Activated T-cell treated with anti-CD3 and anti-CD28 coated beads, Interleukin-2, amount 50 U/mL, for 4 hours (primary cell): Measurements from ENCODE around the gene MAGOH. TPM values are rescaled to one million over a fixed set of nuclear protein-coding genes. Genes with fewer than 3 reads are reported as not detected.
"Not testable (repeated sequence)": the region's sequence is repeated elsewhere in the genome, so short reads cannot be mapped to it uniquely, and the experiment has no call there.

ENCODE experiments used
- ATAC-seq, 2 donors: fragments of 200-7000 bp; cut with Tn5 transposase; one replicate each; pipeline ENCODE4 v1.10.0; 2021
- DNase-seq: peaks from one replicate; pipeline ENCODE4 v3.0.0-alpha.2; 2020
- H3K27me3 Mint-ChIP-seq: one replicate; pipeline ENCODE4 v1.8.0; 2021; ENCODE audit warnings: low read depth, mixed read lengths
- H3K36me3 Mint-ChIP-seq: one replicate; pipeline ENCODE4 v1.8.0; 2022; ENCODE audit warnings: mixed read lengths; ENCODE audit not compliant: insufficient read depth
- H3K4me1 Mint-ChIP-seq: one replicate; pipeline ENCODE4 v1.8.0; 2021; ENCODE audit warnings: low read depth, mixed read lengths
- H3K4me3 Mint-ChIP-seq: one replicate; pipeline ENCODE4 v1.8.0; 2021; ENCODE audit warnings: mild to moderate bottlenecking, moderate library complexity, mixed read lengths
- H3K9me3 Mint-ChIP-seq: one replicate; pipeline ENCODE4 v1.8.0; 2021; ENCODE audit warnings: mixed read lengths
- total RNA-seq, 3 donors: library from RNA; stranded (reverse); gene quantifications; one replicate each; pipeline ENCODE4 v1.2.1, GENCODE V29; 2021

MAGOH gene
- total RNA-seq: 100 to 1,000 TPM; 147 to 157 (median 157) TPM

DNA sequence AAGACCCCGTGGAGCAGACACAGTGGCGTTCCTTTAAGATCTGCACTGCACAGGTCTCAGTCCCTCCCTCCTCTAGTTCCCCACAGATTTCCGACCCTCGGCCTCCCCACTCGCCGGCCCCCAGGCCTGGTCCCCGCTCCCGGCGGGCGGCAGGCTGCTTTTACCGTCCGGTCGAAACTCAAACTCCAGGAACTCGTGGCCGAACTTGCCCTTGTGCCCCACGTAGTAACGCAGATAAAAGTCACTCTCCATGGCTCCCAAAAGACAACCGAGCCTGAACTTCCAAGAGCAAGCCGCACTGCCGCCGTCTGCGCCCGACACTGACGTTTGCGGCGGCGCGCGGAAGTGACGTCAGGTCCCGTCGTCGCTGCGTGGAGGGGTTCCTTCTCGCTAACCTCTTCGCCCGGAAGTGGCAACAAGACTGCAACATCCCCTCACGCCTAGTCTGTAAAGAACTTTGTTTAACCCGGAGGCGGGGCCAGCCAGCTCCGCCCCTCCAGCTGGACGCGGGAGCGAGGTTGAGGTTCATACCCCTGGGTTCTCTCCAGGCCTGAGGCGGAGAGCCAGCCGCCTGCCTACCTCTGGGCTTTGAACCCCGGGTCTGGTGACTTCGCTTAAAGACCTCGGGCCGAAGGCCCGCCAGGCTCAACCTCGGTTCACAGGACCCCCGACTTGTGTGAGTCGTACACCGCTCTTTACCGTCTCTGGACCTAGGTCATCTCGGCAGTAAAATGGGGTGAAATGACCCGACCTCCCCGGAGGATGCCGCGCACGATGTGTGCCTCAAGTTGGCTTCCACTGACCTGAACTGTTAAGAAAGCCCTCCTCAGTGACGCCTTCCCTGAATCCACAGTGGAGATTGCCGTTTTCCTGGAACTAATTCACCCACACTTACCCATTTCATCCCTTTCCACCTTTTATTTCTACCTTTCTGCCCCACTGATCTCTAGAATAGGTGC lies at the start of gene MAGOH:
TSS of gene MAGOH (minus strand) at position 322 of the 959 bp plus-strand sequence. CDS start at position 252, 70 bp downstream.
- DNase-seq: peak; percentile 94
- Mint-ChIP-seq H3K27me3 (no peaks in the 10 kb centered on the region), H3K4me3 (peak within 1 kb of the TSS; percentile 98), H3K4me1 (peaks cover 30% of the 10 kb centered on the region), H3K9me3 (no peaks in the 10 kb centered on the region), H3K36me3 (peaks cover 27% of the 10 kb centered on the region)
- ATAC-seq: peak; percentile 98

DNA sequence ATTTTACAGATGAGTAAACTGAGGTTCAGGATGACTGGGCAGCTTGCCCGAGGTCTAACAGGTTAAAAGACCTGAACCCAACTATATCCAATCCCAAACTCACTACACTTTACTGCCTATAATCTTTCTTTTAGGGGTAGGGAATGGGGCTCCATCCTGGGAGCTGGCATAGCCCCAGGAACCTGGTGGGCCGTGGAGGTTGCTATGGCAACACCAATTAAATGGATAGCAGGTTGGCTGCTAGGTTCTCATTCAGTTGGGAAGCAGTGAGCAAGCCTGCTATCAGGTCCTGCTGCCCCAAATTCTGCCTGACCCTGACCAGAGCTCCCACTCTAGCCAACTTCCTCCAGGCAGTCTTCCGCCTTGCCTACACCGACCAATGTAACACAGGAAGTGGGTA lies 48.6 kb upstream of the MAGOH start:
- DNase-seq (no peak), ATAC-seq (no peak)
- no peaks in the 10 kb centered on the region for H3K27me3 Mint-ChIP-seq
- peaks cover 7% of the 10 kb centered on the region for H3K36me3 Mint-ChIP-seq
- H3K4me3 Mint-ChIP-seq: no peak overlapping the region
- H3K9me3 Mint-ChIP-seq: no peaks in the 10 kb centered on the region
- no peaks in the 10 kb centered on the region for H3K4me1 Mint-ChIP-seq

DNA sequence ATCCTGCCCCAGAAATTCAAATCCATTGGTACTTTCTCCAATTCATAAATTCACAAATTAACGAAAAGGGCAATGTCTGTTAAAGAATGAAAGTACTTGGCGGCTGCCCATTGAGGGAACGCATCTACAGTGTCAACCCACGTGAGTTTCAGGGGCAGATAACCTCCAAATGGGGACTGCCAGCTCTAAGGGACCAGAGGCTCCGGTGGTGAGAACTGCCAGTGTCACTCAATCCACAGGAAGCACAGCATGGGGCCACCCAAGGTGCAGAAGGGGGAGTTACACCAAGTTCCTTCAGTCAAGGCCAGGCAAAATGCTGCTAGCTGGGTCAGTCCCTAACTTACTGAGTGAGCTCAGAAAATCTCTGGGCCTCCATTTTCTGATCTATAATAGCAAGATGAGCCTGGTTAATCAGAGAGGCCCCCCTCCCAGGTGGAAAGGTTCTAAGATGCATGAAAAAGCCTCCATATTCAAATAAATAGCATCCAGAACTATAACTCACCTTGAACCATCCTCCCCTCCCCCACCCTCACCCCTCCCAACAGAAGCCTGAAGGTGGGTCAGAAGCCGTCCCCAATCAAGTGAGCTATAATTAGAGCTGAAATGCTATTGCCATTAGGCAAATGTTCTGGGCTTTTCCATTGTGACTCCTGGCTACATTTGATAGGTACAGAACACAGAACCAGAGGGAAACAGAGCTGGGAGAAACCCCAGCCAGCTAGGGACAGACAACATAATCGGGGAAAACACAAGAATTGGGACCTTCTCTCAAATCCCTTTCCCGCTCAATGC lies 47.8 kb upstream of the MAGOH start:
- Mint-ChIP-seq H3K4me3 (no peak overlapping the region), H3K36me3 (peaks cover 7% of the 10 kb centered on the region), H3K9me3 (no peaks in the 10 kb centered on the region), H3K27me3 (no peaks in the 10 kb centered on the region), H3K4me1 (no peaks in the 10 kb centered on the region)
- DNase-seq (no peak), ATAC-seq (no peak)

DNA sequence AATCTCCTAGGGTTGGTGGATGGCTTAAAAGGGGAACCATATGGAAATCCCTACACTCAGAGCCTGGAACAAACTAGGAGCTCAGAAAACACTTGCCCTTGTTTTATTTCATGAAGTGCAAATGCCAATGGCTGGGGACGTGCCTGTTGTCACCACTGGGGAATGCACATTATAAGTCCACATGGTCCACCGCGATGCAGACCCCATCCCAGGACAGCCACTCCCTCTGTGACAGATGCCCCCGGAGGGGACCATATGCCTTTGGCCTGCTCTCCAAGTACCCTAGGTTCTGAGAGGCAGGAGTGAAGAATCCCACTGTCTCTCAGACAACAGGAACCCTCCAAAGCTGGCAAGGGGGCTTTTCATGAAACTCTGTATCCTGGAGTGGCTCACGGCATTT lies 47.2 kb upstream of the MAGOH start:
- Mint-ChIP-seq H3K9me3 (no peaks in the 10 kb centered on the region), H3K36me3 (peaks cover 7% of the 10 kb centered on the region), H3K27me3 (no peaks in the 10 kb centered on the region), H3K4me1 (no peaks in the 10 kb centered on the region), H3K4me3 (no peak overlapping the region)
- ATAC-seq: no peak
- no peak for DNase-seq

DNA sequence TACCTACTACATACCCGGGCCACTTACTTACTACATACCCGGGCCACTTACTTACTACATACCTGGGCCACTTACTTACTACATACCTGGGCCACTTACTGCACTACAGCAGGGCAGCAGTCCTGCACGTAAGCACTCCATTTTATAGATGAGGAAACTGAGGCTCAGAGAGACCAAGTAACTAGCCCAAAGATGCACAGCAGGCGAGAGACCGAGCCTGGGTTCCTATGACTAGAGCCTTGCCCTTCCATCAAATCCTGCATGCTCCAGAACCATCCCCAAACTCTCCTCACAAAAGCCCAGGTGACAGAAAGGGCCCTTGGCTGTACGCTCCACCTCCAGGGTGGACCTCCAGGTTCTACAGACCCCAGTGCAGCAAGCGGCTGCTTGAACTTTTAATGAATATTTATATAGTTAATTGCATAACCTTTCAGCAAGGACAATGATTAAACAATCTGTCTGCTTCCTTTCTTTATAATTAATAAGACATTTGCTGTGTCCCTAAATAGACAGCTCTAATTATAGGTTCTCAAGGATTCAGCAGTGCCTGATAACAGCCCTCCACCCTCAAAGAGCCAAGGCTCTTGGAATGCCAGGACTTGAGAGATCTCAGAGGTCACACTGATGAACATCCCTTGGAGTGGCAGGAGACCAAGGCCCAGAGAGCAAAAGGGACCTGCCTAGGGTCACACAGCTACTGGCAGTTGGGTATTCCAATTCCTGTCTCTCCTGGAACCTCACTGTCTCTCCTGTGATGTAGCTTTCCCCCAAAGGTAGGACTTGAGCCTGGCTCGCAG lies 46.1 kb upstream of the MAGOH start:
- Mint-ChIP-seq H3K27me3 (no peaks in the 10 kb centered on the region), H3K9me3 (no peaks in the 10 kb centered on the region), H3K4me3 (no peak overlapping the region), H3K4me1 (no peaks in the 10 kb centered on the region), H3K36me3 (peaks cover 5% of the 10 kb centered on the region)
- no peak for DNase-seq
- ATAC-seq: no peak

DNA sequence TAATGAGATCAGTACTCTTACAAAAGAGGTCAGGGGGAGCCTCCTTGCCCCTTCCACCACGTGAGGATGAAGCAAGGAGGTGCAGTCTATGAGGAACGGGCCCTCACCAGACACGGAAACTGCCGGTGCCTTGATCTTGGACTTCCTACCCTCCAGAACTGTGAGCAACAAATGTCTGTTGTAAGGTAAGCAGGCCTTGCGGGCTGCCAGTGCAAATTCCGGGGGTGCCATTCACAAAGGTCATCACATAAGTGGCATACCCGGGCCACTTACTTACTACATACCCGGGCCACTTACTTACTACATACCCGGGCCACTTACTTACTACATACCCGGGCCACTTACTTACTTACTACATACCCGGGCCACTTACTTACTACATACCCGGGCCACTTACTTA lies 44.8 kb upstream of the MAGOH start:
- not testable (repeated sequence) for H3K4me3 Mint-ChIP-seq, H3K27me3 Mint-ChIP-seq, ATAC-seq, DNase-seq, H3K4me1 Mint-ChIP-seq, H3K36me3 Mint-ChIP-seq, H3K9me3 Mint-ChIP-seq

DNA sequence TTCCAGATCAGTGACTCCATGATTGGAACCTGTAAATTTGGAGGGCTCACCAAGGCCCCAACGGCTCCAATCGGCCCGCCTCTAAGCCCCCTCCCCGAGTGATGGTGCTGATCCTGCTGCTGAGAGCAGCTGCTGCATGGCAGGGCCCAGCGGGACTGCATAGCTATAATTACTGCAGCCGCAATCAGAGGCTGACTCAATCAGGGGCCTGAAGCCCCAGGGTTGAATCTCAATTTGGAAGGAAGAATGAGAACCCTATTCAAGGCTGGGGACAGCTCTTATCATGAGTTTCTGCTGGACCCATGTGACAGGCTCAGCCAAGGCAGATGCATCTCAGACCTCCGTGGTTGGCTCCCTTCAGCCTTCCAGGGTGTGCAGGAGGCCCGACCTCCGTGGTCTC lies 42.8 kb upstream of the MAGOH start:
- Mint-ChIP-seq H3K27me3 (no peaks in the 10 kb centered on the region), H3K9me3 (no peaks in the 10 kb centered on the region), H3K4me1 (no peaks in the 10 kb centered on the region)

DNA sequence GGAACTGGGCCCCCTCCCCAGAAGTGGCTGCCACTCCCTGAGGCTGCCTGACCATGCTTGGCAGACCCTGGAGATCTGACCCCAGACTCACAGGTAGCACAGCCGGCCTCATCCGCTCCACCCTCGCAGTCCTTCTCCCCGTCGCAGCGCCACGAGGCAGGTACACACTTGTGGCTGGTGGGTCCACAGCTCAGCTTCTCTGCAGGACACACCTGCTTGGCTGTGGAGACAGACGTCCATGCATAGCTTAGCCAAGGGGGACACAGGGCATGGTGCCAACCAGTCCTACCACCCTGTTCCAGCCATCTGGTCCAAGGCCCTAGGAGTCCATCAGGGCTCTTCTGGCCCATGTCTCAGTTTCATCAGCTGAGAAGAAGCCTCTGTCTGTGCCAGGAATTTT lies 42.2 kb upstream of the MAGOH start:
- no peak for ATAC-seq
- peaks cover 7% of the 10 kb centered on the region for H3K36me3 Mint-ChIP-seq

More for the DNA sequence above, 42.8 kb upstream of the MAGOH start:
- no peak for DNase-seq
- no peak for ATAC-seq
- H3K36me3 Mint-ChIP-seq: peaks cover 6% of the 10 kb centered on the region
- H3K4me3 Mint-ChIP-seq: no peak overlapping the region

DNA sequence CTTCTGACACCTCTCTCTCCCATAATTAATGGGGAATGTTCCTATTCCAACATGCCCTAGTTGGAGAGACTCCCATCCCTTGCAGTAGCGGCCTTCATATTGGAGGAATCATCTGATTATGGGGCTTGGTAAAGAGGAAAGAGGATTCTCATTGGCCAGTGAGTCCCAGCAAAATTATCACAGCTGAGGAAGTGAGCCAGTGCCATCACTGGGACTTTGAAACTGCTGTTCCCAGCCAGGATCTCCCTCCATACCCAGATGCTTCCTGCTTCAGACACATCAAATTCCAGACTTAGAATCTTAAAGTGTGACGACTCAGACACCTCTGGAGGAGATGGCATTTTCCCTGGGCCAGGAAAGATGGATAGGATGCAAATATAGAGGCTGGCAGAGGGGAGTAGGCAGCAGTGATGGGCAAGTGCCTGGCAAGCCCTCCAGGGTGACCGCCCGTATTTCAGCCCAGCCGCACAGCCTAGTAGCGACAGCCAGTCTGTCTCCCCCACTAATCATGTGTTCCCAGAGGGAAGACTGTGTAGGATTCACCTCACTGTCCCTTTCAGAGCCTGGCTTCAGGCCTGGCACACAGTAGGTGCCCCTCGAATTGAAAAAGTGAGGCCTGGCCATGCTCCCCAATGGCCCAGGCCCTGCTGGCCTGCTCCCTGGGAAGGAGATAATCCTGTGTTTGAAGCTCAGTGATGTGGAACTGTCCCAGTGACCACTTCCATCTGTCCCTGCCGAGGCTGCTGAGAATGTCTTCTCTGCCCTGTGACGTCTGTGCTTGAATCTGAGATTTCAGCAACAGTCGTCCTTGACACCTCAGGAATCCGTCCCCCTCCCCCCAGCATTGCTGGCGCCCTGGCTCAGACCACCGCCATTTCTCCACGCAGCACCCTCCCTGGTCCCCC lies 41.2 kb upstream of the MAGOH start:
- H3K27me3 Mint-ChIP-seq: no peaks in the 10 kb centered on the region
- DNase-seq (no peak), ATAC-seq (no peak)
- H3K4me3 Mint-ChIP-seq: no peak overlapping the region
- H3K4me1 Mint-ChIP-seq: no peaks in the 10 kb centered on the region
- no peaks in the 10 kb centered on the region for H3K9me3 Mint-ChIP-seq
- peaks cover 10% of the 10 kb centered on the region for H3K36me3 Mint-ChIP-seq

More for the DNA sequence above, 42.2 kb upstream of the MAGOH start:
- no peaks in the 10 kb centered on the region for H3K4me1 Mint-ChIP-seq
- no peaks in the 10 kb centered on the region for H3K27me3 Mint-ChIP-seq
- DNase-seq: no peak
- no peaks in the 10 kb centered on the region for H3K9me3 Mint-ChIP-seq
- no peak overlapping the region for H3K4me3 Mint-ChIP-seq

DNA sequence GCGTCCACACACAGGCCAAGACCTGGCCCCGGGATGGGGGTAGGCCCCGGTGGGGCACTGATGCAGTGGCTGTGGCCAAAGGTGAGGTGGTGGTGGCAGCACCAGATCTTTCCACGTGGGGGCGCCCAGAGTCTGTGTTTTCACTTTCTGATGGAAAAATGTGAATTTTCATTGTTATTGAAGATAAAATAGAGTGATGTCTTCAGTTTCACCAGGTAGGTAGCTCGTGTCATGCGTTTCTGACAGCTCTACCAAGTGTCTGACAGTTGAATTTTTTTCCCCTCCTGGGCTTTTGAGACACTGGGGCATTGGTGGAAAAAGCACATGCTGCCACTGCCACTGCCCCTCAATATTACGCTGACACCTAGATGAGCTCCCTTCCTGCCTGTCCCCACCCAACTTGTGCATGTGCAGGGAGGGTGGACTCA lies 40.0 kb upstream of the MAGOH start:
- no peaks in the 10 kb centered on the region for H3K9me3 Mint-ChIP-seq
- H3K4me3 Mint-ChIP-seq: peak overlapping the region; percentile 31
- H3K36me3 Mint-ChIP-seq: peaks cover 18% of the 10 kb centered on the region
- DNase-seq (peak; percentile 74), ATAC-seq (peak; percentile 73 to 74)
- no peaks in the 10 kb centered on the region for H3K4me1 Mint-ChIP-seq
- no peaks in the 10 kb centered on the region for H3K27me3 Mint-ChIP-seq

DNA sequence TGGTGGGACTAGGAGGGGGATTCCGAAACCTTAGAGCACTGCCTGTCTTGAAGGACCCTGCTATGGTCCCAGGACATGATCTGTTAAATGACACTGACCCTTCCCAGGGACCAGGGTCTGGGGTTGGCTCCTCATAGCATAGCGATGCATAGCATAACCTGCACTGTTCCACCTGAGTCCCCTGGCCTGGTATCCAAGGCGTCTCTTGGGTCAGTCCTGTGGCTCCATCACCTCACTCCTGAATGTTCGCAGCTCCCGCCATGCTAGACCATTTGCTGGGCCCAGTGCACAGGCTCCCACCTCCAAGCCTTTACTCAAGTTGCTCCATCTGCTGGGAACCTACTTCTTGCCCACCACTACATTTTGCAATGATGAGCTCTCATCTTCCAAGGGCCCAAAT lies 39.0 kb upstream of the MAGOH start:
- Mint-ChIP-seq H3K27me3 (no peaks in the 10 kb centered on the region), H3K4me1 (no peaks in the 10 kb centered on the region), H3K36me3 (peaks cover 22% of the 10 kb centered on the region), H3K9me3 (no peaks in the 10 kb centered on the region), H3K4me3 (no peak overlapping the region)
- ATAC-seq (no peak), DNase-seq (no peak)

DNA sequence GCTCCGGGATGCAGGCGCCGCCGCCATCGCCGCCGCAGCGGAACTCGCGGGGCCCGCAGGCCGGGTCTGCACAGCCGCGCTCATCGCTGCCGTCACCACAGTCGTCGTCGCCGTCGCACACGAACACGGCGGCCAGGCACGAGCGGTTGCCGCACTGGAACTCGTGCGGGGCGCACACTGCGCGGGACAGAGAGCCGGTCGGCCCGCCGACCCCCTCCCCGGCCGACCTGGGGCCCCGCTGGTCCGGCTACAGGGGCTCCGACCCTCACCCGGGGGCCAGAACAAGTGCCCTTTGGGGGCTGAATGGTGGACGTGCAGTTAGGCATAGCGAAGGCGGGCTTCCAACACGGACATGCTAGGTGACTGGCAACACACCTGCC lies 38.6 kb upstream of the MAGOH start:
- Mint-ChIP-seq H3K27me3 (no peaks in the 10 kb centered on the region), H3K4me1 (no peaks in the 10 kb centered on the region), H3K9me3 (no peaks in the 10 kb centered on the region), H3K36me3 (peaks cover 22% of the 10 kb centered on the region), H3K4me3 (no peak overlapping the region)
- ATAC-seq (no peak), DNase-seq (no peak)

DNA sequence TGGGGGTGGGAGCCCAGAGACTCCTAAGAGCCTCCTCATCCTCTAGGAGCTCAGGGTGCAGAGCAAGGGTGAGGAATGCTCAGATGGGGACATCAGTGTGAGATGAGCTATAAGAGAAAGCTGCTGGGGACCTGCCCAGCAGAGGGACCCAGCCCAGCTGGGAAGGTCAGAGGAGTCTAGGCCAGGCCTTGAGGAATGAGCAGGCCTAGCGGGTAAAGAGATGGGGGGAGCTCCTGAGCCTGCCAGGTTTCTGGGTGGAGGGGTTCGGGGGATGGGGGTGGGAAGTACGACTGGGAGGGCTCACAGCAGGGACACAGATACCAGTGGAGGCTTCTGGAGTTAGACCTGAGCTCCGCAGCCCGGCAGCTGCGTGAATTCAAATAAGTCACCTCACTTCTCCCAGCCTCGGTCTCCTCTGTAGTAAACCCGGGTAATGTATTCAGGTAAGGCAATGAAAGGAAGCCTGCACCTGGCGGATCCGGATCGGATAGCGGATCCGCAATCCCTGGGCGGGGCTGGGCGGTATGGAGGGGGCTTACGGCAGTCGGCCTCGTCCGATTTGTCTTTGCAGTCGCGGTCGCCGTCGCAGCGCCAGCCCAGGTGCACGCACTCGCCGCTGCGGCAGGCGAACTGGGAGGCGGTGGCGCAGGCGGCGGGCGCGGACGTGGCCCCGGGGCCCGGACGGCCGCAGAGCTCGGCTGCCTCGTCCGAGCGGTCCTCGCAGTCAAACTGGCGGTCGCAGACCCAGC lies 38.0 kb upstream of the MAGOH start:
- Mint-ChIP-seq H3K27me3 (no peaks in the 10 kb centered on the region), H3K4me3 (no peak overlapping the region), H3K4me1 (no peaks in the 10 kb centered on the region), H3K36me3 (peaks cover 22% of the 10 kb centered on the region), H3K9me3 (no peaks in the 10 kb centered on the region)
- no peak for DNase-seq
- ATAC-seq: no peak
